Endothelial cell of umbilical vein (primary cell): ENCODE data around the gene MGAT4B. TPM values are rescaled to one million over a fixed set of nuclear protein-coding genes. Genes with fewer than 3 reads are reported as not detected.

Experiments
- BruUV-seq: library from RNA; stranded (reverse); fragments of 400-500 nt; replicated peaks from 2 replicates; lab custom pipeline; 2021; lab: Mats Ljungman, UMichigan
- CTCF ChIA-PET: fragments of 300-600, 350-600 bp; sonication (Branson Sonifier 250); formaldehyde crosslinking; loops from one replicate; lab custom pipeline; 2021; ENCODE audit warnings: antibody characterized with exemption, inconsistent platforms; lab: Charles Lee
- POLR2A ChIA-PET: fragments of 300-600, 350-600 bp; sonication (Branson Sonifier 250); formaldehyde crosslinking; loops from one replicate; lab custom pipeline; 2021; ENCODE audit warnings: antibody characterized with exemption, inconsistent platforms; lab: Charles Lee
- DNase-seq: peaks from one replicate; pipeline ENCODE4 v3.0.0-alpha.2; 2011; ENCODE audit warnings: low read depth, low spot score
- FAIRE-seq: peaks from 2 replicates; lab custom pipeline; 2011; peaks lifted over from hg19 to GRCh38; lab: Jason Lieb, UNC
- H2AFZ ChIP-seq: 2 replicates; pipeline ENCODE4 v1.6.0; 2012; ENCODE audit warnings: low read depth, low read length, control low read depth, inconsistent platforms
- H3K27ac ChIP-seq: 2 replicates; pipeline ENCODE4 v1.5.1; 2011; ENCODE audit warnings: low read depth, mild to moderate bottlenecking, control low read depth, low read length, moderate library complexity; ENCODE audit not compliant: insufficient read depth
- H3K27me3 ChIP-seq, 2 experiments: 2 replicates each; pipeline versions ENCODE4 v1.6.0 to v1.6.1; 2011; ENCODE audit warnings: low read length in 2 of 2, mixed read lengths in 1 of 2; ENCODE audit not compliant: control insufficient read depth in 2 of 2, insufficient read depth in 2 of 2
- H3K36me3 ChIP-seq, 2 experiments: 2 replicates in 1 of 2; 3 replicates in 1 of 2; pipeline ENCODE4 v1.5.1; 2011; ENCODE audit warnings: low read length in 2 of 2, mild to moderate bottlenecking in 1 of 2, moderate library complexity in 1 of 2; ENCODE audit not compliant: control insufficient read depth in 2 of 2, insufficient read depth in 2 of 2; ENCODE audit errors: extremely low read depth in 1 of 2
- H3K4me1 ChIP-seq: 3 replicates; pipeline ENCODE4 v1.5.1; 2011; ENCODE audit warnings: mild to moderate bottlenecking, low read length; ENCODE audit not compliant: control insufficient read depth, insufficient read depth; ENCODE audit errors: extremely low read depth
- H3K4me2 ChIP-seq: 2 replicates; pipeline ENCODE4 v1.6.1; 2011; ENCODE audit warnings: low read length, control low read depth, mixed read lengths; ENCODE audit not compliant: insufficient read depth
- H3K4me3 ChIP-seq, 3 experiments: fragments of 200-600 bp in 1 of 3; sonication (generic), shearing (Covaris generic) in 1 of 3; replicated peaks in 1 of 3; 2 replicates each; pipeline ENCODE4 v1.5.1; 2011 to 2016; ENCODE audit warnings: control low read depth in 3 of 3, low read length in 3 of 3, mild to moderate bottlenecking in 2 of 3, inconsistent platforms in 1 of 3, low read depth in 1 of 3, moderate library complexity in 1 of 3; ENCODE audit not compliant: insufficient read depth in 1 of 3
- H3K79me2 ChIP-seq: 2 replicates; pipeline ENCODE4 v1.6.0; 2012; ENCODE audit warnings: low read length, inconsistent platforms; ENCODE audit not compliant: control insufficient read depth, insufficient read depth
- H3K9ac ChIP-seq: replicated peaks from 2 replicates; pipeline ENCODE3; 2011; ENCODE audit warnings: low read length, control low read depth; ENCODE audit not compliant: insufficient read depth; ENCODE audit errors: extremely low read depth
- H3K9me1 ChIP-seq: replicated peaks from 3 replicates; pipeline ENCODE4 v1.6.0; 2011; ENCODE audit warnings: mild to moderate bottlenecking, low read length; ENCODE audit not compliant: control insufficient read depth, insufficient read depth; ENCODE audit errors: extremely low read depth
- H3K9me3 ChIP-seq: replicated peaks from 2 replicates; pipeline ENCODE4 v1.5.1; 2012; ENCODE audit warnings: low read length, inconsistent platforms; ENCODE audit not compliant: control insufficient read depth, insufficient read depth
- H4K20me1 ChIP-seq: replicated peaks from 2 replicates; pipeline ENCODE3; 2011; ENCODE audit warnings: mild to moderate bottlenecking, low read length; ENCODE audit not compliant: control insufficient read depth, insufficient read depth; ENCODE audit errors: extremely low read depth
- CTCF ChIP-seq, 2 donors: IDR thresholded peaks; 1 replicate in 1 of 2; 2 replicates in 1 of 2; pipeline ENCODE4 v1.5.1; 2011; ENCODE audit warnings: low read length in 2 of 2, mild to moderate bottlenecking in 2 of 2, moderate library complexity in 2 of 2, control low read depth in 1 of 2, inconsistent platforms in 1 of 2, low read depth in 1 of 2; ENCODE audit not compliant: insufficient read depth in 1 of 2; ENCODE audit errors: extremely low read depth in 1 of 2
- EZH2 ChIP-seq: IDR thresholded peaks from 2 replicates; pipeline ENCODE4 v1.6.1; 2012; ENCODE audit warnings: borderline replicate concordance, low read depth, mild to moderate bottlenecking, moderate library complexity, low read length, inconsistent platforms; ENCODE audit not compliant: severe bottlenecking
- FOS ChIP-seq: IDR thresholded peaks from 2 replicates; pipeline ENCODE4 v1.6.1; 2011; ENCODE audit warnings: mild to moderate bottlenecking, low read length, moderate library complexity, borderline replicate concordance; ENCODE audit not compliant: insufficient read depth
- GATA2 ChIP-seq: IDR thresholded peaks from 2 replicates; pipeline ENCODE4 v1.7.0; 2011; ENCODE audit warnings: low read depth, mild to moderate bottlenecking, moderate library complexity, mixed read lengths, low read length; ENCODE audit not compliant: insufficient read length, insufficient read depth
- JUN ChIP-seq: IDR thresholded peaks from 2 replicates; pipeline ENCODE4 v1.6.1; 2011; ENCODE audit warnings: borderline replicate concordance, low read depth; ENCODE audit not compliant: insufficient read length, insufficient read depth
- MAX ChIP-seq: IDR thresholded peaks from 2 replicates; pipeline ENCODE4 v1.6.1; 2011; ENCODE audit not compliant: insufficient read depth, insufficient read length
- MYC ChIP-seq: IDR thresholded peaks from one replicate; pipeline ENCODE4 v1.6.1; 2011; ENCODE audit warnings: mild to moderate bottlenecking, low read depth, low read length
- POLR2A ChIP-seq: IDR thresholded peaks from 2 replicates; pipeline ENCODE4 v1.6.1; 2012; ENCODE audit warnings: low read depth, mild to moderate bottlenecking, control low read depth, low read length
- POLR2AphosphoS5 ChIP-seq: IDR thresholded peaks from 2 replicates; pipeline ENCODE4 v1.6.1; 2012; ENCODE audit warnings: low read depth, mild to moderate bottlenecking, control low read depth, low read length, moderate library complexity; ENCODE audit not compliant: insufficient read depth
- dilution Hi-C: fragments of 300-500 bp; cut with MboI; formaldehyde crosslinking; loops from one replicate; pipeline ENCODE4 v1.15.0; 2019; ENCODE audit warnings: low sequenced_read_pairs; ENCODE audit not compliant: extremely low pct_ligation_motif_present
- intact Hi-C: fragments of 100-400 bp; cut with micrococcal nuclease; formaldehyde crosslinking; loops from one replicate; pipeline ENCODE4 v1.10.0; 2022
- polyA plus RNA-seq, 4 experiments: library from polyadenylated mRNA; depleted of rRNA in 3 of 4; stranded (reverse) in 3 of 4; unstranded in 1 of 4; fragments of >200 nt; gene quantifications; 2 replicates each; pipeline versions ENCODE4 v1.2.1 to v1.2.3, GENCODE V29; 2011 to 2012; ENCODE audit warnings: missing spikeins in 1 of 4
- total RNA-seq: library from RNA; stranded (reverse); gene quantifications from 2 replicates; pipeline ENCODE4 v1.2.3, GENCODE V29; 2021

MGAT4B gene
- total and polyA plus RNA-seq, 2 donors (not counting 3 experiments of a cell fraction or from before 2014, with no cell fraction given) = 243 TPM

GRCh38 chr5:179788193-179788854, 18.3 kb downstream of the MGAT4B start:
- BruUV-seq = no TSS peak
- dilution Hi-C loops = no loop called here
- no peaks in the 10 kb centered on the region for H3K9me1 ChIP-seq
- FAIRE-seq (no peak), DNase-seq (no peak)
- TF ChIP-seq JUN (no peak), GATA2 (no peak), POLR2AphosphoS5 (no peak), MAX (no peak), POLR2A (no peak)
- no peak overlapping the region for H3K27ac ChIP-seq
- no peak overlapping the region for H3K9ac ChIP-seq
- H3K79me2 ChIP-seq = no peaks in the 10 kb centered on the region
- CTCF ChIA-PET = interaction anchor here (1.2 to 1.4 kb wide), 4 partner anchors 8 to 26 kb away, joined by 3 to 4 read pairs (median 3); no protein-coding TSS in a partner anchor
- H4K20me1 ChIP-seq = no peaks in the 10 kb centered on the region
- H3K9me3 ChIP-seq = no peaks in the 10 kb centered on the region
- intact Hi-C loops = no loop called here
- H3K27me3 ChIP-seq = no peaks in the 10 kb centered on the region
- POLR2A ChIA-PET = no interaction called here
- H3K36me3 ChIP-seq = no peaks in the 10 kb centered on the region
- no peak overlapping the region for H2AFZ ChIP-seq
- no peaks in the 10 kb centered on the region for H3K4me1 ChIP-seq
- no peak overlapping the region for H3K4me3 ChIP-seq
- H3K4me2 ChIP-seq = no peak overlapping the region

- CTCF ChIA-PET = no interaction called here
- no peaks in the 10 kb centered on the region for H3K36me3 ChIP-seq
- no TSS peak for BruUV-seq
- no peaks in the 10 kb centered on the region for H3K9me1 ChIP-seq
- TF ChIP-seq JUN (no peak), MAX (no peak), GATA2 (no peak), MYC (no peak), POLR2AphosphoS5 (no peak), EZH2 (no peak), FOS (no peak), POLR2A (no peak), CTCF (IDR thresholded peaks at IDR 0.05; ENCODE audit: extremely low read depth in 1 of 2, insufficient read depth in 1 of 2, low read depth in 1 of 2, low read length in 2 of 2) (no peak)
- H3K9me3 ChIP-seq = no peaks in the 10 kb centered on the region
- POLR2A ChIA-PET = no interaction called here
- no peaks in the 10 kb centered on the region for H3K4me1 ChIP-seq
- H2AFZ ChIP-seq = no peak overlapping the region
- no peaks in the 10 kb centered on the region for H3K27me3 ChIP-seq
- H3K4me3 ChIP-seq = no peak overlapping the region
- dilution Hi-C loops = no loop called here
- H3K4me2 ChIP-seq = no peak overlapping the region
- FAIRE-seq (no peak), DNase-seq (no peak)
- no peaks in the 10 kb centered on the region for H4K20me1 ChIP-seq
- no peak overlapping the region for H3K9ac ChIP-seq
- H3K79me2 ChIP-seq = no peaks in the 10 kb centered on the region
- intact Hi-C loops = no loop called here
- no peak overlapping the region for H3K27ac ChIP-seq
Measured at GRCh38 chr5:179786861-179787260, 19.8 kb downstream of the MGAT4B start.
